Testis (tissue), 2 donors: ENCODE data around the gene IL17RA.

Experiments
- POLR2A ChIP-seq: fragments of 450-650 bp; IDR thresholded peaks from one replicate; pipeline ENCODE4 v1.6.1; 2017; ENCODE audit warnings: antibody characterized with exemption, mild to moderate bottlenecking, moderate library complexity
- TF ChIP-seq, protein P1 (sequence below), 3 experiments: fragments of 450-650 bp in 2 of 3; fragments of 200-600 bp in 1 of 3; sonication (generic) in 1 of 3; IDR thresholded peaks; one replicate each; pipeline ENCODE4 v1.5.1; 2016 to 2019; ENCODE audit warnings: antibody characterized with exemption in 3 of 3, mild to moderate bottlenecking in 2 of 3, moderate library complexity in 1 of 3

DNA sequence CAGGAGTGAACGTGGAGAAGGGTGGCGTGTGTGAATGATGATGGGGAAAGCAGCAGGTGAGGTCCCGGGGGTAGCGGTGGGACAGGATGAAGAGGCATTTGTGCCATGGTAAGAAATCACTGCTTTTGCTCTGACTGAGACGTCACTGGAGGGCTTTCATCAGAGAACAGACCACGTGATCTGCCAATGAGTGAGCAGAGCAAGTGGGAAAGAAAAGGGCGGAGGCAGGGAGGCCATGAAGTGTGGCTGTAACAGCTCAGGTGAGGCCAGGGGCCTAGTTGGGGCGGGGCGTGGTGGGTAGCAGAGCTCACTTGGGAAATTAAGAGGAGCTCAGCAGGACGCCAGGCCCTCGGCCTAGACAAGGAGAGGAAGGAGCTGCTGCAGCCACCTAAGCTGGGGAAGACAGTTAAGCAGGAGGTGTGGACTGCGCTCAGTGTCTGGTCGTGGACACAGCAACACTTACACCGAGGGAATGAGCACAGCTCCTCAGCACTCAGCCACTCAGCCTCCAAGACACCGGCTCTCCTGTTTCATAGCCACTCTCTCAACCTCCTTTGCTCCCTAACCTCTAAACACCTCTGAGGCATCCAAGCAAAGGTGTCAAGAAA, 50.5 kb downstream of the IL17RA start:
- TF ChIP-seq, protein P1, sequence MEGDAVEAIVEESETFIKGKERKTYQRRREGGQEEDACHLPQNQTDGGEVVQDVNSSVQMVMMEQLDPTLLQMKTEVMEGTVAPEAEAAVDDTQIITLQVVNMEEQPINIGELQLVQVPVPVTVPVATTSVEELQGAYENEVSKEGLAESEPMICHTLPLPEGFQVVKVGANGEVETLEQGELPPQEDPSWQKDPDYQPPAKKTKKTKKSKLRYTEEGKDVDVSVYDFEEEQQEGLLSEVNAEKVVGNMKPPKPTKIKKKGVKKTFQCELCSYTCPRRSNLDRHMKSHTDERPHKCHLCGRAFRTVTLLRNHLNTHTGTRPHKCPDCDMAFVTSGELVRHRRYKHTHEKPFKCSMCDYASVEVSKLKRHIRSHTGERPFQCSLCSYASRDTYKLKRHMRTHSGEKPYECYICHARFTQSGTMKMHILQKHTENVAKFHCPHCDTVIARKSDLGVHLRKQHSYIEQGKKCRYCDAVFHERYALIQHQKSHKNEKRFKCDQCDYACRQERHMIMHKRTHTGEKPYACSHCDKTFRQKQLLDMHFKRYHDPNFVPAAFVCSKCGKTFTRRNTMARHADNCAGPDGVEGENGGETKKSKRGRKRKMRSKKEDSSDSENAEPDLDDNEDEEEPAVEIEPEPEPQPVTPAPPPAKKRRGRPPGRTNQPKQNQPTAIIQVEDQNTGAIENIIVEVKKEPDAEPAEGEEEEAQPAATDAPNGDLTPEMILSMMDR (IDR thresholded peaks at IDR 0.05), result no peak
- no peak for TF ChIP-seq POLR2A
